HG03196 (cell line): ENCODE data around the gene NAV2.
"Not testable (repeated sequence)": the region's sequence is repeated elsewhere in the genome, so short reads cannot be mapped to it uniquely, and the experiment has no call there.

ENCODE experiments used
- ATAC-seq: cut with Tn5 transposase; IDR thresholded peaks from one replicate; pipeline ENCODE4 v1.9.1; 2021; ENCODE audit not compliant: unreplicated experiment

The NAV2 gene

GRCh38 chr11:19987331-19987801 is 274.7 kb downstream of the NAV2 start:
- no peak for ATAC-seq

- ATAC-seq = no peak
These were observed 276.0 kb downstream of the NAV2 start for GRCh38 chr11:19988598-19988997.

DNA sequence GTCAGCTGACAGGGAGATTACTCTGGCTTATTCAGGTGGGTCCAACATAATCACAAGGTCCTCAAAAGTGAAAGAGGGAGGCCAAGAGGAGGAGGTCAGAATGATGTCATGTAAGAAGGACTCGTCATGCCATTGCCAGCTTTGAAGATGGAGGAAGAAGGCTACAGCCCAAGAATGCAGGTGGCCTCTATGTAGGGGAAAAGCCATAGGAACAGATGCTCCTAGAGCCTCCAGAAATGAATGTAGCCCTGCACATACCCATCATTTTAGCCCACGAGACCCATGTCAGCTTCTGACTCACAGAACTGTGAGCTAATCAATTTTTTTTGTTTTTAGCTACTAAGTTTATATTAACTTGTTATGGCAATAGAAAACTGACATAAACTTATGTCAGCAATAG is 276.6 kb downstream of the NAV2 start:
- ATAC-seq = no peak

GRCh38 chr11:19992162-19992561 is 279.5 kb downstream of the NAV2 start:
- ATAC-seq = no peak

GRCh38 chr11:19992998-19993397 is 280.4 kb downstream of the NAV2 start:
- no peak for ATAC-seq

DNA sequence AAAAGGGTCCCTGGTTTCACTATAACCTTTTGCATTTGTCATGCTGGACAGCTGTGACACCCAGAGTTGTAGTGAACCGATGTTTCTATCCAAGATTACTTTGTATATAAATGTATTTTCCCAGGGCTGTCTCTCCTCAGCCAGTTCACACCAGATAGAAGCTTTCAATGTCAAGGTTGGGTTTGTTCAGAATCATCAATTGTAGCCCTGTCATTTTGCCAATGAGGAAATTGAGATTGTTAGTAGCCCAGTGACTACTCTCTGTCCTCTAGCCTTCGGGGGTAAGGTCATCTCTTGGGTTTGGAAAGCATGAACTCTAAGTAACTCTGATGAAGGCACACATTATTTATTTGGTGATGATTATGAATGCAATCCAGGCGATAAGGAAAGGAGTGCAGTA is 282.0 kb downstream of the NAV2 start:
- ATAC-seq = no peak

DNA sequence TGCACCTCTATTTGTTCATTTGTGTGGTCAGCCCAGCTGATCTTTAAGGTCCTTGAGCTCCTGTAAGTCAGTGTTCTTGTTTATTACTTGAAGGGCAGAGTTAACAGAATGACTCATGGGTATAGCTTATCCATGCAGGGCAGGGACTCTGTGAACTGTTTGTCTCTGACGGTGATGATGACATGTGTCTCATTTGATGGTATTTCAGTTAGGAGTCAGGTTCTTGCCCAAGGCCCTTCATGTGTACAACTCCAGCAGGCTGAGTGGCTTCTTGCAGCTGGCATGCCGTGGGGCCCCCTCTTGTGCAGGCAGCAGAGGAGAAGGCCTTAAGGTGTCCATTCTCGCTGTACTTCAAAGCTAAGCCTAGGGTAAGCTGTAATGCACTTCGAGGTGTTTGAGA is 282.5 kb downstream of the NAV2 start:
- no peak for ATAC-seq

DNA sequence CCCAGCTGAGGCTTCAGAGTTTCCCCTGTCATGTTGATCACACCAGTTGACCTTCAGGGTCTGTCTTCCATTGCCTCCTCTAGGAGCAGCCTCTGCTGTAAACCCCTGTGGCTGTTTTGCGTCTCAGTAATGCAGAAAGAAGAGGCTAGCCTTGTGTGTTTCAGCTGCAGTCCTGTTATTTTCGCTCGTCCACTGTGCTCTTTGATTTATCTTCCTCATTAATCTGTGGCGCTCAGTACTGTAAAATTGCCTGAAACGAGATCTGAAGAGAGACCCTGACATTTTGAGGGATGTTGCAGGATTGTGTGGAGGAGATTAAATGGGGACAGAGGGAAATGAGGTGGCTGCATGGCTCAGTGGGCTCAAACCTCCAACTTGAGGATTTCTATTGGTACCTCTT is 283.9 kb downstream of the NAV2 start:
- no peak for ATAC-seq

GRCh38 chr11:20000022-20000350 is 287.3 kb downstream of the NAV2 start:
- no peak for ATAC-seq

DNA sequence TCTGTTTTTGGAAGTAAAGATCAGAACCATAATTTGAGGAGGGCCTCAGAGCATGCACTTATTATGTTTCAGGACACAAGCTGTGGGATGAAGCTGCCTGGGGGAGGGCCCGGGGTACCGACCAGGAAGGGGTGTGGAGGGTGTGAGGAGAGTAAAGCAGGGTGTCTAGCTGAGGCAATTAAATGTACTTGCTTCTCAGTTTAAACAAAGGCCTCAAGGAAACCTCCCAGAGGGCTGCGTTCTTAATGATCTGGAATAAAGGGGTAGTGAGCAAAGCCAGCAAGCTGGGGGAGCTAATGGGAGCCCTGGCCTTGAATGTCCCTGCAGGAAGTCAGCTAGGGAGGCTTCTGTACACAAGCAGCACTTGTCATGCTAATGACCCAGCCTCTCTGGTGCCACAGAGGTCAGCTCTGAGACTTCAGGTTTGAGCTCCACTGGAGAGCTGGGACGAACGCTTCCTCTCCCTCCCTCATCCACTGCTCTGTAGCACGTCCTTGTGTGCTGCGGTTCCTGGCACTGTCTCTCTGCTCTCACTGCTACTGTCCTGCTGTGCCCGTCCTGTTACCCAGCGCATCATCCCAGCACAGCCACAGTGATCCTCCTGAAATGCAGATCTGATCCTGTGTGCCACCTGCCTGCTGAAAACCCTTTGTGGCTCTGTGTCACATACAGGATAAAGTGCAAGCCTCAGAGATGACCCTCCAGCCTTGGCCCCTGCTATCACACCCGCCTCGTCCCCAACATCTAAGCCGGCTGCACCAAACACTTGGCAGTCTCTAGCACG is 287.9 kb downstream of the NAV2 start:
- ATAC-seq = no peak

DNA sequence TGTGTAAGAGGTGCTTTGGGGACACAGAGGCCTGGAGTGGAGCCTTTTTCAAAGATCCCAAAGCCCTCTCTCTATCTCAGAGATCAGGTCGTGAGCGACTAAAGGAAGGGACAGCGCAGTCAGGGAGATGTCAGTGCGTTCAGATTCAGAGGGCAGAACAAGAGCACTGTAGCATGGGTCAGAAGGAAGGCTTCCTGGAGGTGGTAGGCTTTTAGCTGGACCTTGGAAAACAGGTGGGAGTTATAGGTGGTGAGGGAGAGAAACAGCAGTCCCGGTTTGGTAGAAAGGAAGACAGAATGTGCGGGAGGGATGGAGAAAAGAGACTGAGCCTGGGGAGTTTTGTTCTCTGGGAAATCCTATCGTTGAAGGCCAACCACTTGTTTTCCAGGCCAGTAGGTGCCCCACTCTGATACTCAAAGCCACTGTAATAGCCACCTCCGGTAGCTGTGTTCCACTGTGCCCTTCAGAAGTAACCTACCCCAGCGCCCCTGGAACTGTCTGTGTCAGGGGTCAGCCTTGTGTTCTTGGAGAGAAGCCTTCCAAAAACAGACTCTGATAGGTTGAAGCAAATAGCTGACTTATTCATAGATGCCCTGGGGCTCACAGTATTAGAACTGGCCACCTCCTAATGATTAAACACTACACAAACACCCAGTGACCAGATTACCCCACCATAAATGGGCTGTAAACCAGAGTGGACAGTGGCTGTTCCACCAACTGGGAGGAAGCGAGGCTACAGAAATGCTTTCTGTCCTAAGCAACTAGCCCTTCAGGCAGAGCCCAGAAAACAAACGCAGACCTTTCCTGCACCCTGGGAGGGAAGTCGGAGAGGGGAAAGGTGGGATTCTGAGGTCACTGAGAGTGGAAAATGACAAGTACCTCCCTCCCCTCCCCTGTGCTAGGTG is 289.9 kb downstream of the NAV2 start:
- ATAC-seq = no peak

DNA sequence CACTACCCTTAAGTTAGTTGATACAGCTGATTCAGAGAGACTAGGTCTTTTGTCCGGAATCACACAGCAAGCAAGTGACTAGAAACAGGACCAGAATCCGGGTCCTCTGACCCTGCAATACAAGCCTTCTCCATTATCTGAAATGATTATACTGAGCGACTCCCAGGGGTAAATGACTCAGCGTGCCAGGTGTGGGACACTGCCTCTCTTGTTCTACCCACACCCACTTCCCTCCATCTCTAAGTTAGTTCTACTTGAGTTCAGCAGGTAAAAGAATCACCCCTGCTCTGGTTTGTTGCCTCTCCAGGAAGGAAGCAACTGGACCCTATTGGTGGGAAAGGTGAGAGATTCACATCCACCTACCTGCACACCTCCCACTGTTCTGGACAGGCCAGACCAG is 290.7 kb downstream of the NAV2 start:
- no peak for ATAC-seq

- ATAC-seq = no peak
These were observed 292.2 kb downstream of the NAV2 start for GRCh38 chr11:20004866-20005265.

DNA sequence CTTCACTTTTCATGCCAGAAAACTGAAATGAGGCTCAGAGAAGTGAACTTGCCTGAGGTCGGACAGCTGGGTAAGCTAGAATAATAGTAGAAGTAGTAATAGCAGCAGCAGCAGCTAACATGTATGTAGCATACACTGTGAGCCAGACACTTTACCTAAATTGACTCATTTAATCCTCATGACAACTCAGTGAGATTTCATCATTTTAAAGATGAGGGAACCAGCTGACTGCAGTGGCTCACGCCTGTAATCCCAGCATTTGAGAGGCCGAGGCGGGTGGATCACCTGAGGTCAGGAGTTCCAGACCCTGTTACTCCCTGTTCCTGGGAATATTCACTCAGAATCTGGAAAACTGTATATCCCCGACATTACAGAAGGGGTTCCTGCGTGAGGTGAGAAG is 293.1 kb downstream of the NAV2 start:
- no peak for ATAC-seq

DNA sequence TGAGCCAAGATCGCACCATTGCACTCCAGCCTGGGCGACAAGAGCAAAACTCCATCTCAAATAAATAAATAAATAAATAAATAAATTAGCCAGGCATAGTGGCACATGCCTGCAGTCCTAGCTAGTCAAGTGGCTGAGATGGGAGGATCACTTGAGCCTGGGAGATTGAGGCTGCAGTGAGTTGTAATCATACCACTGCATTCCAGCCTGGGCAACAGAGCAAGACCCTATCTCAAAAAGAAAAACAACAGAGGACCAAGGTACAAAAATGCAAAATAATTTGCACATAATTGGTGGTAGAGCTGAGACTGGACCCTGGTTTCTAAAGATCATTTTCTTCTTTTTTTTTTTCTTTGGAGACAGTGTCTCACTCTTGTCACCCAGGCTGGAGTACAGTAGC is 294.0 kb downstream of the NAV2 start:
- ATAC-seq = not testable (repeated sequence)

GRCh38 chr11:20007386-20007785 is 294.7 kb downstream of the NAV2 start:
- ATAC-seq = no peak

GRCh38 chr11:20008190-20008870 is 295.7 kb downstream of the NAV2 start:
- ATAC-seq = no peak

DNA sequence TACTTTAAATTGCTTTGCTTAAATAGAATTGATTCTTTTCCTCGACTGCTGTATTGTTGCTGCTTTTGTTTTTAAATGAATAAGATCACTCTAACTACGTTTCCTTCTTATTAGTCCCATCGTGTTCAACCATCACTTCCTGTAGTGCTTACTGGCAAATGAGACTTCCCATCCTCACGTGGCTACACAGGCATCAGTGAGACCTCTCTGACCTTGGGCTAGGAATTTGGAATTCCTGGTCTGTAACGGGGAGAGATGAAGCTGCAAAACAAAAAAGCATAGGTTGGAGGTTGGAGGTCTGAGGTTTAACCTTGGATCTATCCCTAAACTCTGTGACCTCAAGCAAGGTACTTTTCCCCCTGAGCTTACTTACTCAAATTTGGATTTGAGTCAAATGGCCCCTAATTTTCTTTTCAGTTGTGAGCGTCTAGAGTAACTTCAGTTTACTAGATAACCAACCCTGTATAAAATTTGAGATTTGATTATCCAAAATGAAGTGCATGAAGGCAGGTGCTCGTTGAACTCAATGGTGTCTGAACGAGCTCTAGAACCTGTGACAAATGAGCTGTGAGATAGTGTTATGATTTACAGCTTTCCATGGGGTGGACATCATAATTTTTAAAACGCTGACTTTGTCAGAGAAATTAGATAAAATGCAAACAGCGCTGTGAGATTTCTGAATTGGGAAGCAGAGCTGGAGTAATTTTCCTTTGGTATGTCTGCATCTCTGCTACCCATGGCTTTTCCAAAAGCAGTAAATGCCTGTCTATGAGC is 296.4 kb downstream of the NAV2 start:
- no peak for ATAC-seq

DNA sequence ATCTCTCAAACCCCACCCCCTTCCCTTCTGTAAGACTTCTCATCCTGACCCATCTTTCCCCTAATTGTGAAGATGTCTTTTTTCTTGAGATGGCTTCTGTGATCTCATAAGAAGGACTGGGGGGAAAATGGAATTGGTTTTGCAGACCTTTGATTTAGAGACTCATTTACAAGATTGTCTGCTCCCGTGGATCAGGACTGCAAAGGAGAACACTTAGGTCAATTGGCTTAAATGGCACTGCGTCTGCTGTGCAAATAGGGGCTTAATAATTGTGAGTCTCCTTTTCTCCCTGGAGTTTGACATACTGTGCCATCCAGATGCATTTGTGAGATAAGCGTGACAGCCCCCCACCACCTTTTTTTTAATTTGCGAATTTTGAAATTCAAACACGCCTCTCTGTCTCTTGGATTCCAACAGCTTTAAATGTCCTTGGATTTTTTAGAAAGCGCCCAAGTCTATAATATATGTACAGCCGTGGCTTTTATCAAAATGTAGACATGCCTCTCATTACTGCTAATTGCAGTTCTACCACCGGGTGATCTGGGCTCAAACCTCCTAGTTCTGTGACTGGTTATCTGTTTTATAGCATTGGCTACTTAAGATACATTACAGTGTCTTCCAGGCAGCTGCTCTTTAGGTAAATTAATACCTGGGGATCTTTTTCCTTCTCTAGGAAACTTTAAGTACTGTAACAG is 297.7 kb downstream of the NAV2 start:
- no peak for ATAC-seq

DNA sequence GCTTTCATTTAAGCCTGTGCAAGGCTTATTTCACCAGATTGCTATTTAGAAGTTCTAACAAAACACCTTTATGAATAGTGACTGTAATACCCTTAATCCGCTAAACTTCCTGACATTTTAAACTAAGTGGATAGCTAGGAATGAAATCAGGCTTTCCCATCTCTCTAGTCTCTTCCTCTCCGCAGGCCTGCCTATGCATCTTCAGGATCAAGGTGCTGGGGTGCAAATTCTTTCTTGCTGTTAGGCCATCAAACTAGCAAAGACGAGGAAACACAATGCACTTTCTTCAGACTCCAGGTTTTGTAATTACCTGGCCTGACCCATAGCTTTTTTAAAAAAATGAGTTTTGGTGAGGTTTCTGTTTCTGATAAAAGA is 298.2 kb downstream of the NAV2 start:
- no peak for ATAC-seq
